GM21360 (cell line): ENCODE data around the gene C16orf82.
A peak's percentile ranks its signal among the peaks of the same experiment; 100 is the strongest.
"Not testable (repeated sequence)": the region's sequence is repeated elsewhere in the genome, so short reads cannot be mapped to it uniquely, and the experiment has no call there.

Source experiments
- ATAC-seq: cut with Tn5 transposase; IDR thresholded peaks from one replicate; pipeline ENCODE4 v1.9.1; 2021; ENCODE audit warnings: mild to moderate bottlenecking, moderate library complexity; ENCODE audit not compliant: unreplicated experiment

The C16orf82 gene

GRCh38 chr16:27086031-27086430 is 19.3 kb downstream of the C16orf82 start:
- not testable (repeated sequence) for ATAC-seq

GRCh38 chr16:27088216-27088615 is 21.5 kb downstream of the C16orf82 start:
- no peak for ATAC-seq

- no peak for ATAC-seq
Measured at GRCh38 chr16:27096375-27096774, 29.6 kb downstream of the C16orf82 start.

GRCh38 chr16:27097800-27098230 is 31.1 kb downstream of the C16orf82 start:
- no peak for ATAC-seq

- ATAC-seq: no peak
Measured at GRCh38 chr16:27098366-27099049, 31.8 kb downstream of the C16orf82 start.

- no peak for ATAC-seq
Measured at GRCh38 chr16:27102701-27103575, 36.2 kb downstream of the C16orf82 start.

- ATAC-seq: no peak
Measured at GRCh38 chr16:27103954-27104353, 37.2 kb downstream of the C16orf82 start.

GRCh38 chr16:27106305-27106704 is 39.6 kb downstream of the C16orf82 start:
- no peak for ATAC-seq

- no peak for ATAC-seq
Measured at GRCh38 chr16:27107185-27107592, 40.5 kb downstream of the C16orf82 start.

GRCh38 chr16:27108051-27108770 is 41.5 kb downstream of the C16orf82 start:
- no peak for ATAC-seq

GRCh38 chr16:27108826-27109665 is 42.3 kb downstream of the C16orf82 start:
- no peak for ATAC-seq

- ATAC-seq: peak; percentile 47
Measured at GRCh38 chr16:27109666-27110523, 43.2 kb downstream of the C16orf82 start.

- ATAC-seq: no peak
Measured at GRCh38 chr16:27110524-27110896, 43.8 kb downstream of the C16orf82 start.

GRCh38 chr16:27111486-27111885 is 44.8 kb downstream of the C16orf82 start:
- ATAC-seq: no peak

- no peak for ATAC-seq
Measured at GRCh38 chr16:27112093-27112811, 45.5 kb downstream of the C16orf82 start.

GRCh38 chr16:27113341-27113841 is 46.7 kb downstream of the C16orf82 start:
- peak; percentile 65 for ATAC-seq

- ATAC-seq: no peak
Measured at GRCh38 chr16:27114006-27114405, 47.3 kb downstream of the C16orf82 start.

GRCh38 chr16:27118526-27118925 is 51.8 kb downstream of the C16orf82 start:
- ATAC-seq: no peak
